ENCODE results near the gene CACNA2D2. TPM values are rescaled to one million over a fixed set of nuclear protein-coding genes. Genes with fewer than 3 reads are reported as not detected.

Gene CACNA2D2
- total RNA-seq, 1 experiment from 2014 or later, result 22.0 TPM

GRCh38 chr3:50416736-50417636 lies 86.4 kb downstream of the CACNA2D2 start (continued):
- TF ChIP-seq, protein P1, sequence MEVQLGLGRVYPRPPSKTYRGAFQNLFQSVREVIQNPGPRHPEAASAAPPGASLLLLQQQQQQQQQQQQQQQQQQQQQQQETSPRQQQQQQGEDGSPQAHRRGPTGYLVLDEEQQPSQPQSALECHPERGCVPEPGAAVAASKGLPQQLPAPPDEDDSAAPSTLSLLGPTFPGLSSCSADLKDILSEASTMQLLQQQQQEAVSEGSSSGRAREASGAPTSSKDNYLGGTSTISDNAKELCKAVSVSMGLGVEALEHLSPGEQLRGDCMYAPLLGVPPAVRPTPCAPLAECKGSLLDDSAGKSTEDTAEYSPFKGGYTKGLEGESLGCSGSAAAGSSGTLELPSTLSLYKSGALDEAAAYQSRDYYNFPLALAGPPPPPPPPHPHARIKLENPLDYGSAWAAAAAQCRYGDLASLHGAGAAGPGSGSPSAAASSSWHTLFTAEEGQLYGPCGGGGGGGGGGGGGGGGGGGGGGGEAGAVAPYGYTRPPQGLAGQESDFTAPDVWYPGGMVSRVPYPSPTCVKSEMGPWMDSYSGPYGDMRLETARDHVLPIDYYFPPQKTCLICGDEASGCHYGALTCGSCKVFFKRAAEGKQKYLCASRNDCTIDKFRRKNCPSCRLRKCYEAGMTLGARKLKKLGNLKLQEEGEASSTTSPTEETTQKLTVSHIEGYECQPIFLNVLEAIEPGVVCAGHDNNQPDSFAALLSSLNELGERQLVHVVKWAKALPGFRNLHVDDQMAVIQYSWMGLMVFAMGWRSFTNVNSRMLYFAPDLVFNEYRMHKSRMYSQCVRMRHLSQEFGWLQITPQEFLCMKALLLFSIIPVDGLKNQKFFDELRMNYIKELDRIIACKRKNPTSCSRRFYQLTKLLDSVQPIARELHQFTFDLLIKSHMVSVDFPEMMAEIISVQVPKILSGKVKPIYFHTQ (CRISPR knock-in tag; IDR thresholded peaks at IDR 0.05), result no peak
- TF ChIP-seq TEAD4 (CRISPR knock-in tag; IDR thresholded peaks at IDR 0.05) (no peak), ZNF423 (CRISPR knock-in tag; IDR thresholded peaks at IDR 0.05) (no peak)

GRCh38 chr3:50415816-50416215 lies 87.6 kb downstream of the CACNA2D2 start:
- peaks cover 14% of the 10 kb centered on the region for H3K4me1 Mint-ChIP-seq
- DNase-seq (ENCODE audit: low spot score), result no peak
- POLR2A ChIA-PET, result interaction anchor here (1.3 kb wide), 1 partner anchor 177 kb away, joined by 3 read pairs; no protein-coding TSS in a partner anchor
- TF ChIP-seq FOXP1 (CRISPR knock-in tag; IDR thresholded peaks at IDR 0.05; ENCODE audit: borderline replicate concordance) (no peak), USF2 (CRISPR knock-in tag; IDR thresholded peaks at IDR 0.05) (no peak), ZNF396 (CRISPR knock-in tag; IDR thresholded peaks at IDR 0.05; ENCODE audit: borderline replicate concordance) (no peak), ZNF512 (CRISPR knock-in tag; IDR thresholded peaks at IDR 0.05; ENCODE audit: borderline replicate concordance) (no peak), KAT7 (CRISPR knock-in tag; IDR thresholded peaks at IDR 0.05; ENCODE audit: borderline replicate concordance) (no peak), CDX4 (CRISPR knock-in tag; IDR thresholded peaks at IDR 0.05; ENCODE audit: borderline replicate concordance) (no peak), ETV6 (CRISPR knock-in tag; IDR thresholded peaks at IDR 0.05) (no peak), SOX15 (CRISPR knock-in tag; IDR thresholded peaks at IDR 0.05) (no peak), ZNF671 (CRISPR knock-in tag; IDR thresholded peaks at IDR 0.05) (no peak), NR3C1 (CRISPR knock-in tag; conservative IDR thresholded peaks at IDR 0.05; ENCODE audit: low read depth) (no peak), ELF4 (CRISPR knock-in tag; IDR thresholded peaks at IDR 0.05; ENCODE audit: low read depth) (no peak), ZNF232 (CRISPR knock-in tag; IDR thresholded peaks at IDR 0.05) (no peak), TP53 (CRISPR knock-in tag; IDR thresholded peaks at IDR 0.05) (no peak), SMAD4 (CRISPR knock-in tag; IDR thresholded peaks at IDR 0.05) (no peak), IRF1 (CRISPR knock-in tag; IDR thresholded peaks at IDR 0.05) (no peak), ZNF416 (CRISPR knock-in tag; IDR thresholded peaks at IDR 0.05) (no peak)
- TF ChIP-seq, protein P2, sequence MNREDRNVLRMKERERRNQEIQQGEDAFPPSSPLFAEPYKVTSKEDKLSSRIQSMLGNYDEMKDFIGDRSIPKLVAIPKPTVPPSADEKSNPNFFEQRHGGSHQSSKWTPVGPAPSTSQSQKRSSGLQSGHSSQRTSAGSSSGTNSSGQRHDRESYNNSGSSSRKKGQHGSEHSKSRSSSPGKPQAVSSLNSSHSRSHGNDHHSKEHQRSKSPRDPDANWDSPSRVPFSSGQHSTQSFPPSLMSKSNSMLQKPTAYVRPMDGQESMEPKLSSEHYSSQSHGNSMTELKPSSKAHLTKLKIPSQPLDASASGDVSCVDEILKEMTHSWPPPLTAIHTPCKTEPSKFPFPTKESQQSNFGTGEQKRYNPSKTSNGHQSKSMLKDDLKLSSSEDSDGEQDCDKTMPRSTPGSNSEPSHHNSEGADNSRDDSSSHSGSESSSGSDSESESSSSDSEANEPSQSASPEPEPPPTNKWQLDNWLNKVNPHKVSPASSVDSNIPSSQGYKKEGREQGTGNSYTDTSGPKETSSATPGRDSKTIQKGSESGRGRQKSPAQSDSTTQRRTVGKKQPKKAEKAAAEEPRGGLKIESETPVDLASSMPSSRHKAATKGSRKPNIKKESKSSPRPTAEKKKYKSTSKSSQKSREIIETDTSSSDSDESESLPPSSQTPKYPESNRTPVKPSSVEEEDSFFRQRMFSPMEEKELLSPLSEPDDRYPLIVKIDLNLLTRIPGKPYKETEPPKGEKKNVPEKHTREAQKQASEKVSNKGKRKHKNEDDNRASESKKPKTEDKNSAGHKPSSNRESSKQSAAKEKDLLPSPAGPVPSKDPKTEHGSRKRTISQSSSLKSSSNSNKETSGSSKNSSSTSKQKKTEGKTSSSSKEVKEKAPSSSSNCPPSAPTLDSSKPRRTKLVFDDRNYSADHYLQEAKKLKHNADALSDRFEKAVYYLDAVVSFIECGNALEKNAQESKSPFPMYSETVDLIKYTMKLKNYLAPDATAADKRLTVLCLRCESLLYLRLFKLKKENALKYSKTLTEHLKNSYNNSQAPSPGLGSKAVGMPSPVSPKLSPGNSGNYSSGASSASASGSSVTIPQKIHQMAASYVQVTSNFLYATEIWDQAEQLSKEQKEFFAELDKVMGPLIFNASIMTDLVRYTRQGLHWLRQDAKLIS (CRISPR knock-in tag; IDR thresholded peaks at IDR 0.05; ENCODE audit: borderline replicate concordance), result no peak
- TF ChIP-seq, protein P3, sequence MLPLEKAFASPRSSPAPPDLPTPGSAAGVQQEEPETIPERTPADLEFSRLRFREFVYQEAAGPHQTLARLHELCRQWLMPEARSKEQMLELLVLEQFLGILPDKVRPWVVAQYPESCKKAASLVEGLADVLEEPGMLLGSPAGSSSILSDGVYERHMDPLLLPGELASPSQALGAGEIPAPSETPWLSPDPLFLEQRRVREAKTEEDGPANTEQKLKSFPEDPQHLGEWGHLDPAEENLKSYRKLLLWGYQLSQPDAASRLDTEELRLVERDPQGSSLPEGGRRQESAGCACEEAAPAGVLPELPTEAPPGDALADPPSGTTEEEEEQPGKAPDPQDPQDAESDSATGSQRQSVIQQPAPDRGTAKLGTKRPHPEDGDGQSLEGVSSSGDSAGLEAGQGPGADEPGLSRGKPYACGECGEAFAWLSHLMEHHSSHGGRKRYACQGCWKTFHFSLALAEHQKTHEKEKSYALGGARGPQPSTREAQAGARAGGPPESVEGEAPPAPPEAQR (CRISPR knock-in tag; IDR thresholded peaks at IDR 0.05), result no peak
- no peaks in the 10 kb centered on the region for H3K9me3 Mint-ChIP-seq
- ATAC-seq, result no peak
- no peak overlapping the region for H3K27ac Mint-ChIP-seq
- H3K4me3 Mint-ChIP-seq, result no peak overlapping the region
- no peaks in the 10 kb centered on the region for H3K27me3 Mint-ChIP-seq (ENCODE audit: low read depth)
- H3K36me3 Mint-ChIP-seq, result no peaks in the 10 kb centered on the region
- CTCF ChIA-PET, result interaction anchor here (0.6 to 3.3 kb wide), 30 partner anchors 8 to 200 kb away, joined by 3 to 15 read pairs (median 4); partner anchors contain the start of genes CACNA2D2, HEMK1, RASSF1 and ZMYND10
